K562 (cell line): ENCODE results near the gene PRTFDC1. TPM values are rescaled to one million over a fixed set of nuclear protein-coding genes. Genes with fewer than 3 reads are reported as not detected.

Source experiments
- ATAC-seq: fragments of 200-7000 bp; cut with Tn5 transposase; 3 replicates; pipeline ENCODE4 v1.9.1; 2020; ENCODE audit warnings: moderate library complexity
- BruUV-seq: library from RNA; stranded (reverse); fragments of 400-500 nt; replicated peaks from 2 replicates; lab custom pipeline; 2021; lab: Mats Ljungman, UMichigan
- CTCF ChIA-PET: fragments of 300-600 bp; formaldehyde crosslinking; extraction: SDS; loops from one replicate; lab custom pipeline; 2021; ENCODE audit warnings: low intra/inter-chr PET ratio; lab: Yijun Ruan, JAX
- POLR2A ChIA-PET: fragments of 300-600, 350-650 bp; sonication (Branson Sonifier 250); formaldehyde crosslinking; extraction: SDS; loops from one replicate; lab custom pipeline; 2021; ENCODE audit warnings: antibody characterized with exemption, inconsistent platforms; lab: Yijun Ruan, JAX
- DNase-seq, 4 experiments: peaks; one replicate each; pipeline versions ENCODE4 v3.0.0 to v3.0.0-alpha.2; 2011 to 2018; ENCODE audit warnings: low spot score in 3 of 4, mixed read lengths in 3 of 4; ENCODE audit errors: extremely low read depth in 1 of 4
- FAIRE-seq: peaks from 2 replicates; lab custom pipeline; 2011; peaks lifted over from hg19 to GRCh38; lab: Jason Lieb, UNC
- H2AFZ ChIP-seq: 2 replicates; pipeline ENCODE4 v1.6.0; 2011; ENCODE audit warnings: low read depth, low read length, control low read depth, inconsistent platforms
- H3K27ac ChIP-seq: fragments of 200-600 bp; 3 replicates; pipeline ENCODE4 v1.8.0; 2011; ENCODE audit warnings: low read depth, mild to moderate bottlenecking, control low read depth, inconsistent platforms, low read length, moderate library complexity, mixed read lengths; ENCODE audit errors: extremely low read depth
- H3K27me3 ChIP-seq, 2 experiments: fragments of 300-600 bp in 1 of 2; 2 replicates in 1 of 2; 3 replicates in 1 of 2; pipeline versions ENCODE4 v1.6.0 to v1.8.0; 2011; ENCODE audit warnings: inconsistent platforms in 2 of 2, low read length in 2 of 2, mild to moderate bottlenecking in 1 of 2, mixed read lengths in 1 of 2, moderate library complexity in 1 of 2; ENCODE audit not compliant: control insufficient read depth in 2 of 2, insufficient read depth in 2 of 2
- H3K36me3 ChIP-seq: fragments of 300-600 bp; 3 replicates; pipeline ENCODE4 v1.8.0; 2011; ENCODE audit warnings: mild to moderate bottlenecking, low read length, inconsistent platforms; ENCODE audit not compliant: control insufficient read depth, insufficient read depth
- H3K4me1 ChIP-seq, 2 experiments: fragments of 200-600 bp in 1 of 2; replicated peaks in 1 of 2; 2 replicates in 1 of 2; 3 replicates in 1 of 2; pipeline versions ENCODE4 v1.5.1 to v1.8.0; 2011; ENCODE audit warnings: inconsistent platforms in 2 of 2, low read length in 2 of 2, mild to moderate bottlenecking in 1 of 2, mixed read lengths in 1 of 2, moderate library complexity in 1 of 2; ENCODE audit not compliant: control insufficient read depth in 2 of 2, insufficient read depth in 2 of 2
- H3K4me2 ChIP-seq: 2 replicates; pipeline ENCODE4 v1.6.1; 2011; ENCODE audit warnings: low read length, control low read depth, inconsistent platforms, mixed read lengths; ENCODE audit not compliant: insufficient read depth
- H3K4me3 ChIP-seq: fragments of 200-600 bp; sonication (generic), shearing (Covaris generic); 2 replicates; pipeline ENCODE4 v1.5.1; 2016; ENCODE audit warnings: control low read depth, inconsistent platforms
- H3K79me2 ChIP-seq: fragments of 200-600 bp; 3 replicates; pipeline ENCODE4 v1.8.0; 2011; ENCODE audit warnings: low read length, inconsistent platforms; ENCODE audit not compliant: control insufficient read depth, insufficient read depth
- H3K9ac ChIP-seq, 2 experiments: 2 replicates each; pipeline versions ENCODE4 v1.6.0 to v1.6.1; 2011; ENCODE audit warnings: low read depth in 2 of 2, low read length in 2 of 2, control low read depth in 1 of 2, inconsistent platforms in 1 of 2, mild to moderate bottlenecking in 1 of 2, mixed read lengths in 1 of 2; ENCODE audit not compliant: insufficient read depth in 1 of 2
- H3K9me1 ChIP-seq: one replicate; pipeline ENCODE4 v1.6.0; 2011; ENCODE audit warnings: inconsistent platforms, mild to moderate bottlenecking, low read length, moderate library complexity; ENCODE audit not compliant: control insufficient read depth, insufficient read depth
- H3K9me3 ChIP-seq: replicated peaks from 2 replicates; pipeline ENCODE4 v1.5.1; 2011; ENCODE audit warnings: low read depth, low read length, inconsistent platforms; ENCODE audit not compliant: control insufficient read depth, insufficient read depth
- H4K20me1 ChIP-seq: replicated peaks from 2 replicates; pipeline ENCODE4 v1.6.1; 2011; ENCODE audit warnings: low read length, inconsistent platforms, mixed read lengths; ENCODE audit not compliant: control insufficient read depth, insufficient read depth
- ATF4 ChIP-seq: fragments of 450-650 bp; formaldehyde crosslinking; IDR thresholded peaks from 2 replicates; pipeline ENCODE4 v1.4.0; 2022; ENCODE audit warnings: mild to moderate bottlenecking, moderate library complexity
- CREBBP ChIP-seq: IDR thresholded peaks from one replicate; pipeline ENCODE4 v1.6.1; 2012; ENCODE audit warnings: low read depth, mild to moderate bottlenecking, control low read depth, inconsistent platforms, low read length
- GTF2E2 ChIP-seq: fragments of 200-800 bp; sonication (Bioruptor generic); IDR thresholded peaks from 2 replicates; pipeline ENCODE4 v1.6.1; 2016; ENCODE audit warnings: missing genetic modification characterization, missing compliant biosample characterization
- HDAC3 ChIP-seq: fragments of 450-650 bp; IDR thresholded peaks from 2 replicates; pipeline ENCODE4 v1.6.1; 2018; ENCODE audit warnings: borderline replicate concordance, mild to moderate bottlenecking, moderate library complexity; ENCODE audit not compliant: partially characterized antibody
- KDM1A ChIP-seq, 2 experiments: fragments of 450-650 bp; IDR thresholded peaks; 2 replicates each; pipeline ENCODE4 v1.6.1; 2016; ENCODE audit warnings: mild to moderate bottlenecking in 2 of 2
- KLF13 ChIP-seq: fragments of 450-650 bp; IDR thresholded peaks from 2 replicates; pipeline ENCODE4 v1.6.1; 2016; ENCODE audit warnings: missing genetic modification characterization, low read depth, mild to moderate bottlenecking, missing compliant biosample characterization, moderate library complexity, borderline replicate concordance
- NFYB ChIP-seq: IDR thresholded peaks from 2 replicates; pipeline ENCODE4 v1.6.1; 2011; ENCODE audit warnings: mild to moderate bottlenecking, moderate library complexity; ENCODE audit not compliant: insufficient read length; ENCODE audit errors: extremely low read depth
- NR2F6 ChIP-seq: fragments of 450-650 bp; formaldehyde crosslinking; IDR thresholded peaks from 2 replicates; pipeline ENCODE4 v1.4.0; 2020; ENCODE audit warnings: mild to moderate bottlenecking
- SAFB2 ChIP-seq: fragments of 200-400 bp; formaldehyde crosslinking; IDR thresholded peaks from 2 replicates; pipeline ENCODE4 v1.6.1; 2018; ENCODE audit warnings: borderline replicate concordance, low read length, low read depth, moderate library complexity; ENCODE audit not compliant: severe bottlenecking
- SNRNP70 ChIP-seq: fragments of 200-400 bp; formaldehyde crosslinking; optimal IDR thresholded peaks from 2 replicates; pipeline ENCODE3; 2017; ENCODE audit warnings: low read depth, low read length
- TRIM28 ChIP-seq: fragments of 450-650 bp; IDR thresholded peaks from 2 replicates; pipeline ENCODE4 v1.6.1; 2017
- WHSC1 ChIP-seq: IDR thresholded peaks from one replicate; pipeline ENCODE4 v1.6.1; 2012; ENCODE audit warnings: low read length, control low read depth, inconsistent platforms
- ZFP36 ChIP-seq: fragments of 150-350 bp; IDR thresholded peaks from 2 replicates; pipeline ENCODE4 v1.6.1; 2018; ENCODE audit warnings: low read length, low read depth; ENCODE audit not compliant: partially characterized antibody
- ZNF197 ChIP-seq: fragments of 200-800 bp; sonication (Bioruptor generic); IDR thresholded peaks from 2 replicates; pipeline ENCODE4 v1.6.1; 2016; ENCODE audit warnings: low read depth, missing genetic modification characterization, missing compliant biosample characterization
- WGBS: fragments of 100-300 bp; shearing (Covaris generic); methylation state at CpG from one replicate; pipeline ENCODE4 v1.1.6; 2016; ENCODE audit warnings: low coverage, mixed read lengths; ENCODE audit not compliant: insufficient coverage; ENCODE audit errors: missing lambda C conversion rate; 5-methylcytosine and 5-hydroxymethylcytosine counted together
- in situ Hi-C: fragments of 300-500 bp; cut with MboI; formaldehyde crosslinking; loops from 4 replicates; pipeline ENCODE4 v1.15.0; 2018; ENCODE audit warnings: inconsistent platforms, mixed read lengths
- intact Hi-C: fragments of 100-400 bp; cut with micrococcal nuclease; formaldehyde crosslinking; loops from 2 replicates; pipeline ENCODE4 v1.14.2; 2022
- polyA plus RNA-seq, 8 experiments: library from polyadenylated mRNA; depleted of rRNA in 4 of 8; stranded (reverse) in 5 of 8; unstranded in 3 of 8; fragments of >200 nt; fragmentation: Nextera tagmentation in 2 of 8; fragmentation: Illumina TruSeq in 1 of 8; extraction: Ambion mirVana in 2 of 8; extraction: Trizol in 1 of 8; gene quantifications; 2 replicates each; pipeline versions ENCODE4 v1.2.1 to v1.2.3, GENCODE V29; 2011 to 2014; ENCODE audit warnings: inconsistent platforms in 1 of 8, missing spikeins in 1 of 8
- total RNA-seq, 7 experiments: library from RNA; depleted of rRNA in 6 of 7; stranded (reverse); fragments of >200 nt in 6 of 7; fragmentation: Illumina TruSeq in 2 of 7; extraction: Trizol in 2 of 7; gene quantifications; 2 replicates each; pipeline versions ENCODE4 v1.2.1 to v1.2.3, GENCODE V29; 2011 to 2021; ENCODE audit warnings: low replicate concordance in 1 of 7
- TF ChIP-seq, protein P1 (sequence below), 2 experiments: IDR thresholded peaks; 2 replicates each; pipeline ENCODE4 v1.6.1; 2012; ENCODE audit warnings: improper control_type of control experiment in 2 of 2, low read depth in 2 of 2, low read length in 2 of 2, borderline replicate concordance in 1 of 2

PRTFDC1 gene
- total and polyA plus RNA-seq, 9 of the 15 experiments (the other 6 are each of a cell fraction or from before 2014, with no cell fraction given), result 7.0 to 27.6 (median 10.0) TPM

GRCh38 chr10:24982319-24983112, 30.1 kb upstream of the PRTFDC1 start (continued):
- no peak for TF ChIP-seq TRIM28
- TF ChIP-seq ZNF197 (CRISPR knock-in tag), result no peak
- TF ChIP-seq ATF4, result no peak
- no peak for TF ChIP-seq NR2F6 (CRISPR knock-in tag)
- no peak for TF ChIP-seq HDAC3
- TF ChIP-seq, all 486 proteins: peak for 0

- in situ Hi-C loops, result no loop called here
- POLR2A ChIA-PET, result interaction anchor here (0.6 kb wide), 1 partner anchor 1294 kb away, joined by 5 read pairs; no protein-coding TSS in a partner anchor
- no peak overlapping the region for H3K27ac ChIP-seq
- CTCF ChIA-PET, result no interaction called here
- no peaks in the 10 kb centered on the region for H3K9me3 ChIP-seq
- H2AFZ ChIP-seq, result no peak overlapping the region
- FAIRE-seq (no peak), ATAC-seq (no peak), DNase-seq (no peak)
- no TSS peak for BruUV-seq
- no peaks in the 10 kb centered on the region for H3K9me1 ChIP-seq
- H3K4me2 ChIP-seq, result no peak overlapping the region
- H3K9ac ChIP-seq, result no peak overlapping the region
- intact Hi-C loops, result no loop called here
- no peaks in the 10 kb centered on the region for H4K20me1 ChIP-seq
- no peaks in the 10 kb centered on the region for H3K27me3 ChIP-seq
- no peaks in the 10 kb centered on the region for H3K36me3 ChIP-seq
- H3K79me2 ChIP-seq, result no peaks in the 10 kb centered on the region
- no peak overlapping the region for H3K4me3 ChIP-seq
- no peaks in the 10 kb centered on the region; a peak in 1 of 5 replicates for H3K4me1 ChIP-seq
- TF ChIP-seq, protein P1, sequence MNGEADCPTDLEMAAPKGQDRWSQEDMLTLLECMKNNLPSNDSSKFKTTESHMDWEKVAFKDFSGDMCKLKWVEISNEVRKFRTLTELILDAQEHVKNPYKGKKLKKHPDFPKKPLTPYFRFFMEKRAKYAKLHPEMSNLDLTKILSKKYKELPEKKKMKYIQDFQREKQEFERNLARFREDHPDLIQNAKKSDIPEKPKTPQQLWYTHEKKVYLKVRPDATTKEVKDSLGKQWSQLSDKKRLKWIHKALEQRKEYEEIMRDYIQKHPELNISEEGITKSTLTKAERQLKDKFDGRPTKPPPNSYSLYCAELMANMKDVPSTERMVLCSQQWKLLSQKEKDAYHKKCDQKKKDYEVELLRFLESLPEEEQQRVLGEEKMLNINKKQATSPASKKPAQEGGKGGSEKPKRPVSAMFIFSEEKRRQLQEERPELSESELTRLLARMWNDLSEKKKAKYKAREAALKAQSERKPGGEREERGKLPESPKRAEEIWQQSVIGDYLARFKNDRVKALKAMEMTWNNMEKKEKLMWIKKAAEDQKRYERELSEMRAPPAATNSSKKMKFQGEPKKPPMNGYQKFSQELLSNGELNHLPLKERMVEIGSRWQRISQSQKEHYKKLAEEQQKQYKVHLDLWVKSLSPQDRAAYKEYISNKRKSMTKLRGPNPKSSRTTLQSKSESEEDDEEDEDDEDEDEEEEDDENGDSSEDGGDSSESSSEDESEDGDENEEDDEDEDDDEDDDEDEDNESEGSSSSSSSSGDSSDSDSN (IDR thresholded peaks at IDR 0.05; ENCODE audit: borderline replicate concordance in 1 of 2, low read depth in 2 of 2, low read length in 2 of 2), result no peak
- TF ChIP-seq SNRNP70, result no peak
- no peak for TF ChIP-seq CREBBP
- TF ChIP-seq NFYB, result no peak
- TF ChIP-seq SAFB2, result no peak
- no peak for TF ChIP-seq KLF13 (tag)
- TF ChIP-seq WHSC1, result no peak
- no peak for TF ChIP-seq GTF2E2 (tag)
- no peak for TF ChIP-seq KDM1A (IDR thresholded peaks at IDR 0.05)
- no peak for TF ChIP-seq ZFP36
- 90% methylated on average over 5 of the region's 5 CpGs for WGBS
These were observed 28.8 kb upstream of the PRTFDC1 start for GRCh38 chr10:24981161-24981710.
